ENCODE measurements around the gene SRSF6.

DNA sequence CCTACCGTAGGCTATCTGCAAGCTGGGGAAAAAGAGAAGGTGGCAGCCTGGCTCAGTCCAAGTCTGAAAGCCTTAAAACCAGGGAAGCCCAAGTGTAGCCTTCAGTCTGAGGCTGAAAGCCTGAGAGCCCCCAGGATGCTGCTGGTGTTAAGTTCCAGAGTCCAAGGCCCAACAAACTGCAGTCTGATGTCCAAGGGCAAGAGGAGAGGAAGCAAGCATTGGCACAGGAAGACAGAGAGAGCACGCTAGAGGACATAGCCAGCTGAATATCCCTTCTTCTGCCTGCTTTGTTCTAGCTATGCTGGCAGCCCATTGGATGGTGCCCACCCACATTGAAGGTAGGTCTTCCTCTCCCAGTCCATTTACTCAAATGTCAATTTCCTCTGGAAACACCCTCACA lies 37.7 kb downstream of the SRSF6 start:
- TF ChIP-seq, protein P1, sequence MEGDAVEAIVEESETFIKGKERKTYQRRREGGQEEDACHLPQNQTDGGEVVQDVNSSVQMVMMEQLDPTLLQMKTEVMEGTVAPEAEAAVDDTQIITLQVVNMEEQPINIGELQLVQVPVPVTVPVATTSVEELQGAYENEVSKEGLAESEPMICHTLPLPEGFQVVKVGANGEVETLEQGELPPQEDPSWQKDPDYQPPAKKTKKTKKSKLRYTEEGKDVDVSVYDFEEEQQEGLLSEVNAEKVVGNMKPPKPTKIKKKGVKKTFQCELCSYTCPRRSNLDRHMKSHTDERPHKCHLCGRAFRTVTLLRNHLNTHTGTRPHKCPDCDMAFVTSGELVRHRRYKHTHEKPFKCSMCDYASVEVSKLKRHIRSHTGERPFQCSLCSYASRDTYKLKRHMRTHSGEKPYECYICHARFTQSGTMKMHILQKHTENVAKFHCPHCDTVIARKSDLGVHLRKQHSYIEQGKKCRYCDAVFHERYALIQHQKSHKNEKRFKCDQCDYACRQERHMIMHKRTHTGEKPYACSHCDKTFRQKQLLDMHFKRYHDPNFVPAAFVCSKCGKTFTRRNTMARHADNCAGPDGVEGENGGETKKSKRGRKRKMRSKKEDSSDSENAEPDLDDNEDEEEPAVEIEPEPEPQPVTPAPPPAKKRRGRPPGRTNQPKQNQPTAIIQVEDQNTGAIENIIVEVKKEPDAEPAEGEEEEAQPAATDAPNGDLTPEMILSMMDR (conservative IDR thresholded peaks at IDR 0.05 in 1 of 2, IDR thresholded peaks at IDR 0.05 in 1 of 2; ENCODE audit: low read depth in 1 of 2, low read length in 2 of 2) = no peak
- no peak for TF ChIP-seq EZH2 (IDR thresholded peaks at IDR 0.05; ENCODE audit: low read length, missing control alignments)

Data from fibroblast of lung (primary cell).